Colonic mucosa (tissue), 4 donors: ENCODE measurements around the gene DIPK1B. TPM values are rescaled to one million over a fixed set of nuclear protein-coding genes. Genes with fewer than 3 reads are reported as not detected.

ENCODE experiments used
- DNase-seq: peaks from one replicate; pipeline ENCODE4 v3.0.0-alpha.2; 2020
- H3K27ac ChIP-seq: fragments of 200-600 bp; one replicate; pipeline ENCODE4 v1.8.0; 2021
- H3K27me3 ChIP-seq: fragments of 200-600 bp; one replicate; pipeline ENCODE4 v1.8.0; 2021
- H3K36me3 ChIP-seq: fragments of 200-600 bp; one replicate; pipeline ENCODE4 v1.8.0; 2021
- H3K4me1 ChIP-seq: fragments of 200-600 bp; one replicate; pipeline ENCODE4 v1.8.0; 2021; ENCODE audit warnings: mild to moderate bottlenecking
- H3K4me3 ChIP-seq: fragments of 200-600 bp; one replicate; pipeline ENCODE4 v1.8.0; 2021
- H3K9ac ChIP-seq, 2 donors: one replicate each; pipeline ENCODE4 v1.7.0; 2013; ENCODE audit warnings: control low read depth in 2 of 2, low read depth in 2 of 2, low read length in 2 of 2
- H3K9me3 ChIP-seq: fragments of 200-600 bp; one replicate; pipeline ENCODE4 v1.8.0; 2021
- intact Hi-C: fragments of 100-400 bp; cut with DNase I; formaldehyde crosslinking; loops from one replicate; pipeline ENCODE4 v1.14.1; 2022
- total RNA-seq, 2 donors: library from RNA; stranded (reverse); fragmentation: NEBNext Ultra II Directional in 1 of 2; extraction: Animal tissue kit (Norgen Biotek cat#: 25700) in 1 of 2; gene quantifications; one replicate each; pipeline ENCODE4 v1.2.1, GENCODE V29; 2021
- TF ChIP-seq, protein P1 (sequence below): fragments of 200-600 bp; IDR thresholded peaks from one replicate; pipeline ENCODE4 v1.8.0; 2022; ENCODE audit warnings: antibody characterized with exemption, mild to moderate bottlenecking
- donor health status: healthy.
- donor health status: DM: no; HTN: no; CAD: no.
- donor health status: DM: no; HTN: no; CAD: no.

DIPK1B gene
- total RNA-seq, 2 donors from 2014 or later, result 0.82 to 2.8 TPM

DNA sequence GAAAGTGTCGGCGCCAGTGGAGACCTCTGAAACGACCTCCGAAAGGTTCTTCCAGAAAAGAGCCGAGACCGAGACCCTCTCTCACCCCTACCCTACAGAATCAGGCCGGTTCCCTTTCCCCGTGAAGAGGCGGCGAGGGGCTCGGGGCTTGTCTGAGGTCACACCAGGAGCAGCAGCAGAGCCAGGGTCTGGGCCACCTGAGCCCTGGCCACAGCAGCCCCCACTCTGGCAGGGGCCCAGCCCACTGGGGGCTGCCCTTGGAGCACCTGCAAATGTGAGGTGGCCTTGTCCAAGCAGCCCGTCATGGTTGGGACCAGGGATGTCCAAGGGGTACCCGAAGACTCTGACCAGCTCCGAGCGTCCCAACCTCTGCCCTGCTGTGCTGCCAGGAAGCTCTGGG lies 34.3 kb upstream of the DIPK1B start:
- H3K4me3 ChIP-seq, result no peak overlapping the region
- no peak overlapping the region for H3K27ac ChIP-seq
- intact Hi-C loops, result no loop called here
- TF ChIP-seq, protein P1, sequence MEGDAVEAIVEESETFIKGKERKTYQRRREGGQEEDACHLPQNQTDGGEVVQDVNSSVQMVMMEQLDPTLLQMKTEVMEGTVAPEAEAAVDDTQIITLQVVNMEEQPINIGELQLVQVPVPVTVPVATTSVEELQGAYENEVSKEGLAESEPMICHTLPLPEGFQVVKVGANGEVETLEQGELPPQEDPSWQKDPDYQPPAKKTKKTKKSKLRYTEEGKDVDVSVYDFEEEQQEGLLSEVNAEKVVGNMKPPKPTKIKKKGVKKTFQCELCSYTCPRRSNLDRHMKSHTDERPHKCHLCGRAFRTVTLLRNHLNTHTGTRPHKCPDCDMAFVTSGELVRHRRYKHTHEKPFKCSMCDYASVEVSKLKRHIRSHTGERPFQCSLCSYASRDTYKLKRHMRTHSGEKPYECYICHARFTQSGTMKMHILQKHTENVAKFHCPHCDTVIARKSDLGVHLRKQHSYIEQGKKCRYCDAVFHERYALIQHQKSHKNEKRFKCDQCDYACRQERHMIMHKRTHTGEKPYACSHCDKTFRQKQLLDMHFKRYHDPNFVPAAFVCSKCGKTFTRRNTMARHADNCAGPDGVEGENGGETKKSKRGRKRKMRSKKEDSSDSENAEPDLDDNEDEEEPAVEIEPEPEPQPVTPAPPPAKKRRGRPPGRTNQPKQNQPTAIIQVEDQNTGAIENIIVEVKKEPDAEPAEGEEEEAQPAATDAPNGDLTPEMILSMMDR, result no peak
- no peaks in the 10 kb centered on the region for H3K9me3 ChIP-seq
- H3K9ac ChIP-seq, result no peak overlapping the region
- no peaks in the 10 kb centered on the region for H3K27me3 ChIP-seq
- DNase-seq, result no peak
- no peaks in the 10 kb centered on the region for H3K4me1 ChIP-seq
- no peaks in the 10 kb centered on the region for H3K36me3 ChIP-seq

DNA sequence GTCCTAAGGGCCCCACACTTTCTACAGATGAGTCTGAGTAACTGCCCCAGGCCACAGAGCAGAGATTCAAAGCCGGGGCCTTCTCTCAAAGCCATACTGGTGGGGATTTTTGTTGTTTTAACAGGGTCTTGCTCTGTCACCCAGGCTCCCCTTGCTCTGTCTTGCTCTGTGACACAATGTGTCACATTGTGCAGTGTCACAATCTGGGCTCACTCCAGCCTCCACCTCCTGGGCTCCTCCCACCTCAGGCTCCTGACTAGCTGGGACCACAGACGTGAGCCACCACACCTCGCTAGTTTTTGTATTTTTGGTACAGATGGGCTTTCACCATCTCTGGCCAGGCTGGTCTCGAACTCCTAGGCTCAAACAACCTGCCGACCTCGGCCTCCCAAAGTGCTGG lies 33.7 kb upstream of the DIPK1B start:
- H3K9me3 ChIP-seq, result no peaks in the 10 kb centered on the region
- no peak overlapping the region for H3K4me3 ChIP-seq
- TF ChIP-seq, protein P1, result no peak
- DNase-seq, result no peak
- intact Hi-C loops, result no loop called here
- H3K36me3 ChIP-seq, result no peaks in the 10 kb centered on the region
- H3K4me1 ChIP-seq, result no peaks in the 10 kb centered on the region
- no peaks in the 10 kb centered on the region for H3K27me3 ChIP-seq
- no peak overlapping the region for H3K27ac ChIP-seq
- H3K9ac ChIP-seq, result no peak overlapping the region

- intact Hi-C loops, result no loop called here
- Histone ChIP-seq H3K36me3 (no peaks in the 10 kb centered on the region), H3K4me1 (no peaks in the 10 kb centered on the region), H3K4me3 (no peak overlapping the region), H3K27me3 (no peaks in the 10 kb centered on the region), H3K9me3 (no peaks in the 10 kb centered on the region), H3K9ac (no peak overlapping the region), H3K27ac (no peak overlapping the region)
- no peak for DNase-seq
- TF ChIP-seq, protein P1, result no peak
Observed at GRCh38 chr9:136679431-136679941, 32.9 kb upstream of the DIPK1B start.

DNA sequence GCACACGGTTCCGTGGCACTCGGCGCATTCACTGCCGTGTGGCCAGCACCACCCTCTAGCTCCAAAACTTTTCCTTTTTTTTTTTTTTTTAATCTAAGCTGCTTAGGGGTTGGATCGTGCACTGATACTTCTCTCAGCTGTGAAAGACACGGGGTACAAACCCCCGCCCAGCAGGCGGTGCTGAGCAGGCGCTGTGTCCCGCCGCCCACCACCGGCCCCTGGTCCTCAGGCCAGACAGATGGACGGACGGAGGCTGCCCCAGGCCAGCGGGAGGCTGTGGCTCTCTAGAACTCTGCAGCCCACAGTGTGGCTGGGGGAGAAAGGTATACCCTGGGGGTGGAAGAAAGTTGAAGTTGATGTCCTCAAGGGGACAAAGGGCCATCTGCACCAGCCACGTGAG lies 31.3 kb upstream of the DIPK1B start:
- H3K9ac ChIP-seq, result no peak overlapping the region
- DNase-seq, result no peak
- no peak overlapping the region for H3K4me3 ChIP-seq
- peaks cover 9% of the 10 kb centered on the region for H3K4me1 ChIP-seq
- TF ChIP-seq, protein P1, result no peak
- intact Hi-C loops, result no loop called here
- H3K36me3 ChIP-seq, result no peaks in the 10 kb centered on the region
- H3K9me3 ChIP-seq, result no peaks in the 10 kb centered on the region
- H3K27me3 ChIP-seq, result no peaks in the 10 kb centered on the region
- no peak overlapping the region for H3K27ac ChIP-seq

DNA sequence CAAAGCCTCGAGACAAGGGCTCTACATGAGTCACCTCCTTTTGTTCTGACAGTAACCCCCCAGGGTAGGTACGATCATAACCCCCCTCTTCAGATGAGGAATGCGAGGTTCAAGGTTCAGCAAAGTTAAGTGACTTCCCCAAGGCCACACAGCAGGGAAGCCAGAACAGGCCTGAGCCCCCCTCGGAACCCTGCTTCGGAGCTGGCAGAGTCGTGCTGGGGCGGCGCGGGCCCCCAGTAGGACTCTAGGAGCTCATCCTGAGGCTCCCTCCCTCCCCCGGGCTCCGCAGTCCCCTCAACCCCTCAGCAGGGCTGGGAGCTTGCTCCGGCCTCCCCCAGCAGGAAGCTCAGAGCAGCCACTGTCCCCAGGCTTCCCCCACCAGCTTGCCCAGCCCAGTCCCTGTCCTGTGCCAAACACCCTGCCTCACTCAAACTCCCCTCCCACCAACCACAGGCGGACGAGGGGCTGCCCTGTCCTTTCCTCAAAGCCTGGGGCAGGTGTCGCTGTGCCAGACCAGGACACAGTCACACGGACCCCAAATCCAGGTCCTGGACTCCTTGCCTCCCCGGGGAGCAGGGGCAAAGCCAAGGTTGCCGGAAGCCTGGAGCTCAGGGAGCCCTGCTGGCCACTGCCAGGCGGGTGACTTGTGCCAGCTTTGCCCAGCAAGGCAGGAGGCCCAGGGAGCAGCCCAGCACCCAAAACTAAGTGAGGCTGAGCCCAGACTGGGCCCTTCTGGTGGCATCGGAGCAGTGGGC lies 30.2 kb upstream of the DIPK1B start:
- H3K4me3 ChIP-seq, result no peak overlapping the region
- H3K4me1 ChIP-seq, result peaks cover 10% of the 10 kb centered on the region
- H3K27ac ChIP-seq, result no peak overlapping the region
- TF ChIP-seq, protein P1, result no peak
- no peak overlapping the region for H3K9ac ChIP-seq
- no peak for DNase-seq
- intact Hi-C loops, result no loop called here
- no peaks in the 10 kb centered on the region for H3K36me3 ChIP-seq
- no peaks in the 10 kb centered on the region for H3K27me3 ChIP-seq
- no peaks in the 10 kb centered on the region for H3K9me3 ChIP-seq
